ENCODE results near the gene LIG1.

DNA sequence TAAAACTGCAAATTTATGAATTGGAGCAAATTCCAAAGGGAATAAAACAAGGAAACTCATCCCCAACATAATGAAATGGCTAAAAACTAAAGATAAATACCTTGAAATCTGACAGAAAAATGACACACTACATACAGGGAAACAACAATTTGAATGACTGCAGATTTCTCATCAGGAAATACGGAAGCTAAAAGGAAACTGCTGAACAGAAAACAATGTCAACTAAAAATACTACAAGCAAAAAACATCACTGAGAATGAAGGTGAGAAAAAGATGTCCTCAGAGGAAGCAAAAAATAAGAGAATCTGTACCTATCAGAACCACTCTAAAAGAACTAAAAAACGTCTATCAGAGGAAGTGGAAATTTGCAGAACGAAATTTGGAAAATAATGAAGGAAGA is 39.9 kb upstream of the LIG1 start:
- TF ChIP-seq POLR2A (IDR thresholded peaks at IDR 0.05) (no peak), EP300 (IDR thresholded peaks at IDR 0.05) (no peak), POLR2AphosphoS5 (IDR thresholded peaks at IDR 0.05) (no peak)
- TF ChIP-seq, protein P1, sequence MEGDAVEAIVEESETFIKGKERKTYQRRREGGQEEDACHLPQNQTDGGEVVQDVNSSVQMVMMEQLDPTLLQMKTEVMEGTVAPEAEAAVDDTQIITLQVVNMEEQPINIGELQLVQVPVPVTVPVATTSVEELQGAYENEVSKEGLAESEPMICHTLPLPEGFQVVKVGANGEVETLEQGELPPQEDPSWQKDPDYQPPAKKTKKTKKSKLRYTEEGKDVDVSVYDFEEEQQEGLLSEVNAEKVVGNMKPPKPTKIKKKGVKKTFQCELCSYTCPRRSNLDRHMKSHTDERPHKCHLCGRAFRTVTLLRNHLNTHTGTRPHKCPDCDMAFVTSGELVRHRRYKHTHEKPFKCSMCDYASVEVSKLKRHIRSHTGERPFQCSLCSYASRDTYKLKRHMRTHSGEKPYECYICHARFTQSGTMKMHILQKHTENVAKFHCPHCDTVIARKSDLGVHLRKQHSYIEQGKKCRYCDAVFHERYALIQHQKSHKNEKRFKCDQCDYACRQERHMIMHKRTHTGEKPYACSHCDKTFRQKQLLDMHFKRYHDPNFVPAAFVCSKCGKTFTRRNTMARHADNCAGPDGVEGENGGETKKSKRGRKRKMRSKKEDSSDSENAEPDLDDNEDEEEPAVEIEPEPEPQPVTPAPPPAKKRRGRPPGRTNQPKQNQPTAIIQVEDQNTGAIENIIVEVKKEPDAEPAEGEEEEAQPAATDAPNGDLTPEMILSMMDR (IDR thresholded peaks at IDR 0.05): no peak

All from sigmoid colon (tissue), 4 donors.